HEK293T (cell line): ENCODE measurements around the gene NFS1.

Experiments used
- CTCF ChIA-PET: fragments of 350-600 bp; formaldehyde crosslinking; extraction: SDS; loops from one replicate; lab custom pipeline; 2021; ENCODE audit warnings: antibody characterized with exemption, inconsistent platforms; lab: Yijun Ruan, JAX
- POLR2A ChIA-PET: fragments of 350-600 bp; formaldehyde crosslinking; extraction: SDS; loops from one replicate; lab custom pipeline; 2020; ENCODE audit warnings: antibody characterized with exemption, inconsistent platforms; lab: Yijun Ruan, JAX
- DNase-seq: peaks from one replicate; pipeline ENCODE4 v3.0.0; 2012; ENCODE audit warnings: mixed read lengths; ENCODE audit errors: extremely low spot score
- ARNT ChIP-seq: fragments of 450-650 bp; IDR thresholded peaks from 2 replicates; pipeline ENCODE4 v1.6.1; 2017; ENCODE audit warnings: mild to moderate bottlenecking
- BHLHE40 ChIP-seq: fragments of 450-650 bp; IDR thresholded peaks from 2 replicates; pipeline ENCODE4 v1.6.1; 2016; ENCODE audit warnings: mild to moderate bottlenecking, moderate library complexity, borderline replicate concordance
- CTBP1 ChIP-seq: fragments of 450-650 bp; IDR thresholded peaks from 2 replicates; pipeline ENCODE4 v1.6.1; 2016; ENCODE audit warnings: borderline replicate concordance
- ELF4 ChIP-seq: fragments of 450-650 bp; IDR thresholded peaks from 2 replicates; pipeline ENCODE4 v1.6.1; 2017; ENCODE audit warnings: antibody characterized with exemption
- FOXA1 ChIP-seq: fragments of 450-650 bp; IDR thresholded peaks from 2 replicates; pipeline ENCODE4 v1.6.1; 2016; ENCODE audit warnings: mild to moderate bottlenecking
- FOXK2 ChIP-seq: fragments of 450-650 bp; IDR thresholded peaks from 2 replicates; pipeline ENCODE4 v1.6.1; 2016; ENCODE audit warnings: mild to moderate bottlenecking
- FOXM1 ChIP-seq: fragments of 450-650 bp; IDR thresholded peaks from 2 replicates; pipeline ENCODE4 v1.6.1; 2017; ENCODE audit warnings: mild to moderate bottlenecking, borderline replicate concordance
- HDGF ChIP-seq: fragments of 450-650 bp; IDR thresholded peaks from 2 replicates; pipeline ENCODE4 v1.6.1; 2017; ENCODE audit warnings: antibody characterized with exemption, borderline replicate concordance
- L3MBTL2 ChIP-seq: fragments of 450-650 bp; conservative IDR thresholded peaks from 2 replicates; pipeline ENCODE4 v1.6.1; 2016; ENCODE audit warnings: mild to moderate bottlenecking
- LEF1 ChIP-seq: fragments of 450-650 bp; IDR thresholded peaks from 2 replicates; pipeline ENCODE4 v1.6.1; 2017; ENCODE audit warnings: mild to moderate bottlenecking, borderline replicate concordance
- NFRKB ChIP-seq: fragments of 450-650 bp; IDR thresholded peaks from 2 replicates; pipeline ENCODE4 v1.6.1; 2016; ENCODE audit warnings: mild to moderate bottlenecking, moderate library complexity
- SP1 ChIP-seq: fragments of 450-650 bp; IDR thresholded peaks from 2 replicates; pipeline ENCODE4 v1.6.1; 2017
- SUZ12 ChIP-seq: fragments of 450-650 bp; IDR thresholded peaks from 2 replicates; pipeline ENCODE4 v1.6.1; 2016; ENCODE audit warnings: mild to moderate bottlenecking
- TARDBP ChIP-seq: fragments of 450-650 bp; IDR thresholded peaks from 2 replicates; pipeline ENCODE4 v1.6.1; 2016
- ZNF384 ChIP-seq: fragments of 450-650 bp; IDR thresholded peaks from 2 replicates; pipeline ENCODE4 v1.6.1; 2016
- TF ChIP-seq, protein P1 (sequence below): fragments of 450-650 bp; IDR thresholded peaks from 2 replicates; pipeline ENCODE4 v1.6.1; 2016

The NFS1 gene

DNA sequence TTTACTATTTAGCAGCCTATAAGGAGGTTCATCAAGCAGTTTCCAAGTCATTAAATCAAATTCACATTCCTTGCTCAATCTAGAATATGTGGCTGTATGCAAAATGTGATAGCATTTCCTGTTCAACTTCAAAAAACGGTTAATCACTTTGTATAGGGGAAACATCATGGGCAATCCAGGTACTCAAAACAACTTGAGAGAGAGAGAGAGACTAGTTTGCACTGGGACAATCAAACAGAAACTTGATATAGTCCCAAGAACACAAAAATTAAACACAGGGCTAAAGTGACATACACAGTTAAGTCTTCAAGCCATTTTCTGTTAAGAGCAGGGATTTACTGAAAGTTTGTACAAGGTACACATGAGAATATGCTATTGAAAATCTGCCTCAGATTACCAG is 41.9 kb downstream of the NFS1 start:
- CTCF ChIA-PET, result no interaction called here
- POLR2A ChIA-PET, result interaction anchor here (1.4 kb wide), 1 partner anchor 85 kb away, joined by 3 read pairs; the partner anchor contains the start of gene RBM39
- DNase-seq, result no peak
- TF ChIP-seq HDGF (no peak), ELF4 (no peak), SUZ12 (no peak), SP1 (no peak), ARNT (no peak)

DNA sequence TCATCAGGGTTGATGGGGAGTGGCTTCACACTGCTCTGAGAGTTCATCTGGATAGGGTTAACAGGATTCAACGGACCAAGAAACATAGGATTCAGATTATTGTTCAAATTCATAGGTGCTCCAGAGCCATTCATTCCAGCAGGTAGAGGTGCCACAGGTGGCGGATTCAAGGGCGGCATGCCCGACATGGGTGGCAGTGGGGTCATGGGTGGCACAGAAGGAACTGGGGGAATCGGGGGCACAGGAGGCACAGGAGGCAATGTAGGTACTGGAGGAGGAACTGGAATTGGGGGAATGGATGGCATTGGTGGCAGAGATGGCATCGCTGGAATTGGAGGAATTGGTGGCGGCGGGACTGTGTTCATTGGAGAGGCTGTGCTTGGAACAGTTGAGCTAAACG is 44.7 kb downstream of the NFS1 start:
- POLR2A ChIA-PET, result interaction anchor here (3.1 kb wide), 1 partner anchor 10 kb away, joined by 12 read pairs; the partner anchor contains the start of genes CPNE1 and RBM12
- CTCF ChIA-PET, result no interaction called here
- DNase-seq, result no peak
- TF ChIP-seq, protein P1, sequence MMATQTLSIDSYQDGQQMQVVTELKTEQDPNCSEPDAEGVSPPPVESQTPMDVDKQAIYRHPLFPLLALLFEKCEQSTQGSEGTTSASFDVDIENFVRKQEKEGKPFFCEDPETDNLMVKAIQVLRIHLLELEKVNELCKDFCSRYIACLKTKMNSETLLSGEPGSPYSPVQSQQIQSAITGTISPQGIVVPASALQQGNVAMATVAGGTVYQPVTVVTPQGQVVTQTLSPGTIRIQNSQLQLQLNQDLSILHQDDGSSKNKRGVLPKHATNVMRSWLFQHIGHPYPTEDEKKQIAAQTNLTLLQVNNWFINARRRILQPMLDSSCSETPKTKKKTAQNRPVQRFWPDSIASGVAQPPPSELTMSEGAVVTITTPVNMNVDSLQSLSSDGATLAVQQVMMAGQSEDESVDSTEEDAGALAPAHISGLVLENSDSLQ, result no peak
- TF ChIP-seq HDGF (no peak), SP1 (no peak), ZNF384 (no peak), NFRKB (no peak), SUZ12 (no peak), BHLHE40 (no peak), L3MBTL2 (no peak), ELF4 (no peak), FOXA1 (no peak), TARDBP (no peak), FOXM1 (no peak)

DNA sequence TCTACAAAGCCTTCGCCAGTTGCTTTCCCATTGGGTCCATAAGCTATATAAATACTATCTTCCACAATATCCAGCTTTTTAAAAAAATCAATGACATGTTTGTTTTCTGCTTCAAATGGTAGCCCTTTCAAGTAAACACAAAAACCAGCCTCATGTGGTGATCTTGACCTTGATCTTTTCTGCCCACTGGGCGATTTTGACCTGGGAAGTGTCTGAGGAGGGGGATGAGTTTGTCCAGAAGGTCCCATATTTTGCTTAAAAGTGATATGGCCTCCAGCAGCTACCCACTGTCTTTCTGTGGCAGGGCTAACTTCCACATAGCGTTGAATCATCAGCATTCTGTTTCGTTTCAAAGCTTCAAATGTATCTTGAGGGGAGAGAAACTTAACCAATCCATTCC is 45.3 kb downstream of the NFS1 start:
- ChIA-PET POLR2A (interaction anchor here (3.1 kb wide), 1 partner anchor 11 kb away, joined by 12 read pairs; the partner anchor contains the start of genes CPNE1 and RBM12), CTCF (no interaction called here)
- TF ChIP-seq, protein P1, result no peak
- TF ChIP-seq FOXA1 (no peak), FOXK2 (no peak), ARNT (no peak), NFRKB (no peak), TARDBP (no peak), BHLHE40 (no peak), SP1 (no peak), FOXM1 (no peak), ELF4 (no peak), HDGF (no peak), ZNF384 (no peak), L3MBTL2 (no peak), LEF1 (no peak), SUZ12 (no peak), CTBP1 (no peak)
- DNase-seq, result no peak

DNA sequence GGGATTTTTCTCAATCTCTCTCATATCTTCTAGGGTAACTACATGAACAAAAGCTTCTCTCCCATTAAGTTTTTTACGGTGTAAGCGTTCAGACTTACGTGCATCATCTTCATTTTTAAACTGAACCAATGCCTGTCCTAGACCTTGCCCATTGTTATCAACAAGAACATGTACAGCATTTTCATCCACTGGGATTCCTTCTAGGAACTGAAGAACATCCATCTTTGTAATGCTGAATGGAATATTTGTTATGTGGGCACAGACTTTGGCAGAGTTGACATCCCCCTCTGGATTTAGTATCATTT is 45.8 kb downstream of the NFS1 start:
- CTCF ChIA-PET, result no interaction called here
- no peak for DNase-seq
- POLR2A ChIA-PET, result interaction anchor here (3.1 kb wide), 1 partner anchor 11 kb away, joined by 12 read pairs; the partner anchor contains the start of genes CPNE1 and RBM12
- TF ChIP-seq, protein P1, result no peak
- TF ChIP-seq BHLHE40 (no peak), FOXA1 (no peak), ELF4 (no peak), TARDBP (no peak), ARNT (no peak), SUZ12 (no peak)

DNA sequence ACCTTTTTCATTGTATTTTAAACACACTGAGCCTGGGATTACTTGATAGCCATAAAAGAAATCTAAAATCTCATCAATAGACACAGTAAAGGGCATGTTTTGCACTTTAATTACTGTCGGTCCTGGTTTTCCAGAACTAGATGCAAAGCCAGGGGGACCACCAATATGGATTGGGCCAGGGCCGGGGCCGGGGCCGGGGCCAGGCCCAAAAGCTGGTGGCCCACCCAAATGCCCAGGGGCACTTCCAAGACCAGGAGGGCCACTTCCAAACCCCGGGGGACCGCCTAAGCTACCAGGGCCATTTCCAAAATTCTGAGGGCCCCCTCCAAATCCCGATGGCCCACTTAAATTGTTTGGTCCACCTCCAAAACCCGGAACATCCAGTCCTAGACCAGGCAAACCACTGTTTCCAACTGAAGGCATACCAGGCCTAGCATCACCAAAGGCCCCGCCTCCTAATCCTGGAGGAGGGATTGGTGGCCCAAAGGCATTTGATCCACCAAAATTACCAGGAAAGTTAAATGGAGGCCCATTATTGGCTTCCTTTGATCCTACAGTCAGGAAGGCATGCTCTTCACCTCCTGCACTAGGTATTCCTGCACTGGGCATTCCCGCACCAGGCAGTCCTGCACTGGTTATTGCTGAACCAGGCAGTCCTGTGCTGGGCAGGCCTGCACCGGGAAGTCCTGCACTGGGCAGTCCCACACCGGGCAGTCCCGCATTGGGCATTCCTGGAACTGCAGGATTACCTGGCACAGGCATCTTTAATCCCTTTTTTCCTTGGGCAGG is 46.3 kb downstream of the NFS1 start:
- no peak for DNase-seq
- CTCF ChIA-PET, result no interaction called here

More for the DNA sequence above, 46.3 kb downstream of the NFS1 start:
- TF ChIP-seq HDGF (no peak), TARDBP (no peak), BHLHE40 (no peak), FOXK2 (no peak), FOXA1 (no peak), ARNT (no peak), L3MBTL2 (no peak), LEF1 (no peak), NFRKB (no peak), SP1 (no peak), FOXM1 (no peak), SUZ12 (no peak), CTBP1 (no peak), ELF4 (no peak), ZNF384 (no peak)
- TF ChIP-seq, protein P1, result no peak
- POLR2A ChIA-PET, result interaction anchor here (1.0 to 1.7 kb wide), 3 partner anchors 11 to 89 kb away, joined by 3 to 7 read pairs (median 7); partner anchors contain the start of genes CPNE1, RBM12 and RBM39
